WTC11 (cell line): Measurements from ENCODE around the gene PSMD11. TPM values are rescaled to one million over a fixed set of nuclear protein-coding genes. Genes with fewer than 3 reads are reported as not detected.

ENCODE experiments used
- CREB1 ChIP-seq: sonication (generic); formaldehyde crosslinking; IDR thresholded peaks from 2 replicates; pipeline ENCODE4 v1.8.0; 2023; ENCODE audit warnings: mild to moderate bottlenecking, missing genetic modification reagents
- CREM ChIP-seq: sonication (generic); formaldehyde crosslinking; IDR thresholded peaks from 2 replicates; pipeline ENCODE4 v1.8.1; 2022; ENCODE audit warnings: mild to moderate bottlenecking, missing genetic modification reagents, moderate library complexity
- EMX1 ChIP-seq: fragments of 250-450 bp; sonication (Bioruptor Pico); IDR thresholded peaks from 2 replicates; pipeline ENCODE4 v1.8.0; 2021; ENCODE audit warnings: mild to moderate bottlenecking
- FOXJ3 ChIP-seq: sonication (generic); formaldehyde crosslinking; IDR thresholded peaks from 2 replicates; pipeline ENCODE4 v1.9.0; 2021; ENCODE audit warnings: missing genetic modification reagents, mild to moderate bottlenecking, borderline replicate concordance
- FOXP1 ChIP-seq: sonication (generic); formaldehyde crosslinking; IDR thresholded peaks from 2 replicates; pipeline ENCODE4 v1.8.0; 2022; ENCODE audit warnings: missing genetic modification reagents, mild to moderate bottlenecking, moderate library complexity, borderline replicate concordance
- GTF2I ChIP-seq: fragments of 250-450 bp; sonication (Bioruptor Pico); conservative IDR thresholded peaks from 2 replicates; pipeline ENCODE4 v1.4.0; 2021; ENCODE audit warnings: mild to moderate bottlenecking
- IRF2 ChIP-seq: sonication (generic); formaldehyde crosslinking; IDR thresholded peaks from 2 replicates; pipeline ENCODE4 v1.8.0; 2022; ENCODE audit warnings: low read depth, missing genetic modification reagents, borderline replicate concordance
- NFE2L1 ChIP-seq: sonication (generic); formaldehyde crosslinking; IDR thresholded peaks from 2 replicates; pipeline ENCODE4 v1.8.1; 2023; ENCODE audit warnings: missing genetic modification reagents
- NFYB ChIP-seq: sonication (generic); formaldehyde crosslinking; conservative IDR thresholded peaks from 2 replicates; pipeline ENCODE4 v1.8.0; 2022; ENCODE audit warnings: low read depth, missing genetic modification reagents
- RELA ChIP-seq: sonication (generic); formaldehyde crosslinking; IDR thresholded peaks from 2 replicates; pipeline ENCODE4 v1.8.1; 2022; ENCODE audit warnings: missing genetic modification reagents, mild to moderate bottlenecking, borderline replicate concordance
- RORB ChIP-seq: fragments of 250-450 bp; sonication (Bioruptor Pico); IDR thresholded peaks from 2 replicates; pipeline ENCODE4 v1.9.0; 2021; ENCODE audit warnings: mild to moderate bottlenecking
- SMAD3 ChIP-seq: sonication (generic); formaldehyde crosslinking; IDR thresholded peaks from 2 replicates; pipeline ENCODE4 v1.8.0; 2022; ENCODE audit warnings: missing genetic modification reagents, mild to moderate bottlenecking, borderline replicate concordance
- SMAD4 ChIP-seq: sonication (generic); formaldehyde crosslinking; IDR thresholded peaks from 2 replicates; pipeline ENCODE4 v1.8.0; 2022; ENCODE audit warnings: mild to moderate bottlenecking, missing genetic modification reagents
- TCF7 ChIP-seq: sonication (generic); formaldehyde crosslinking; IDR thresholded peaks from 2 replicates; pipeline ENCODE4 v1.8.0; 2022; ENCODE audit warnings: mild to moderate bottlenecking, low read depth, missing genetic modification reagents, moderate library complexity
- ZBTB21 ChIP-seq: sonication (generic); formaldehyde crosslinking; IDR thresholded peaks from 2 replicates; pipeline ENCODE4 v1.8.1; 2023; ENCODE audit warnings: mild to moderate bottlenecking, missing genetic modification reagents, borderline replicate concordance
- ZNF263 ChIP-seq: sonication (generic); formaldehyde crosslinking; IDR thresholded peaks from 2 replicates; pipeline ENCODE4 v1.8.1; 2022; ENCODE audit warnings: low read depth, mild to moderate bottlenecking, moderate library complexity, missing genetic modification reagents
- ZNF416 ChIP-seq: fragments of 250-450 bp; sonication (Bioruptor Pico); IDR thresholded peaks from 2 replicates; pipeline ENCODE4 v1.9.0; 2021; ENCODE audit warnings: mild to moderate bottlenecking, inconsistent platforms
- ZNF671 ChIP-seq: fragments of 250-450 bp; sonication (Bioruptor Pico); IDR thresholded peaks from 2 replicates; pipeline ENCODE4 v1.8.0; 2021; ENCODE audit warnings: mild to moderate bottlenecking
- total RNA-seq: library from RNA; stranded (reverse); gene quantifications from 3 replicates; pipeline ENCODE4 v1.2.3, GENCODE V29; 2021
- TF ChIP-seq, protein P1 (sequence below): fragments of 250-450 bp; sonication (Bioruptor Pico); IDR thresholded peaks from 2 replicates; pipeline ENCODE4 v1.9.0; 2021; ENCODE audit warnings: mild to moderate bottlenecking, borderline replicate concordance
- TF ChIP-seq, protein P2 (sequence below): fragments of 250-450 bp; sonication (Bioruptor Pico); IDR thresholded peaks from 2 replicates; pipeline ENCODE4 v1.9.0; 2021; ENCODE audit warnings: moderate library complexity, mild to moderate bottlenecking, inconsistent platforms, borderline replicate concordance
- TF ChIP-seq, protein P3 (sequence below): sonication (generic); formaldehyde crosslinking; conservative IDR thresholded peaks from 2 replicates; pipeline ENCODE4 v1.8.1; 2023; ENCODE audit warnings: mild to moderate bottlenecking, low read depth, missing genetic modification reagents, moderate library complexity
- TF ChIP-seq, protein P4 (sequence below): sonication (generic); formaldehyde crosslinking; IDR thresholded peaks from 2 replicates; pipeline ENCODE4 v1.8.1; 2022; ENCODE audit warnings: low read depth, missing genetic modification reagents, borderline replicate concordance
- TF ChIP-seq, protein P5 (sequence below): fragments of 250-450 bp; sonication (Bioruptor Pico); IDR thresholded peaks from 2 replicates; pipeline ENCODE4 v1.9.0; 2021; ENCODE audit warnings: mild to moderate bottlenecking

Gene PSMD11
- total RNA-seq, 1 experiment from 2014 or later, result 155 TPM

DNA sequence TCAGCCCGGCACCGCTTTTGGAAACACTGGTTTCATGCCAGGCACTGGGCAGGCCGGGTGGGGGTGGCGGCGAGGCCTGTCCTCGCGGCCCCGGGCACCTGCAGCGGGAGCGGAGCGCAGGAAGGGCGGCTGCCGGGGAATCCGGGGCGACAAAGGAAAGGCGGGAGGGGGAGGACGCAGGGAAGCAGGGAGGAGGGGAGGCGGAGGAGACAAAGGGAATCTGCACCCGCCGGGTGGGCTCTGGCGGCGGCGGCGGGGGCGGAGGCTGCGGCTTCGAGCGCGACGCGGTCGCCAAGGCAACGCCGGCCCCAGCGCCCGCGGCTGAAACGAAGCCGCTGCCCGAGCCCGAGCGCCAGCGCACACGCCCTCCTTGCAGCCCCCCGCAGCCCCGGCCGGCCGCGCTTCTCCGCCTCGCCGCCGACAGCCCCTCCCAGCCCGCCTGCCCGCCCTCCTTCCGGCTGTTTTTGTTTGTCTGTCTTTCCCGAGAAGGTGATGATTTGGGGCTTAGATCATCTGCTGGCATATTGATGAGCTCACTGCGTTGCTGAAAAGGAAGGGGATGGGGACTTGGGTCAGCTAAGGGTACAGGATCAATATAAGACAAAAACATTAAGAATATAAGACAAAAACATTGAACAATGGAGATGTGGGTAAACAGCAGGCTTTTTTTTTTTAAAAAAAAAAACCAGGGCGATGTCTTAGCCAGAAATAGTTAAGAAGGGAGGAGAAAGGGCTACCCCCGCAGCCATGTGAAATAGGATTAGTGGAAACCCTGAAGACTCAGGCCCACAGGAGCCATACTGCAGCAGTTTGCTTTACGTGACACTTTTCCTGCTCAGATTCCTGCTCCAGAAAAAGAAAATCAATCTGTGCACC is 75.2 kb downstream of the PSMD11 start (continued):
- TF ChIP-seq NFYB (CRISPR knock-in tag), result no peak
- no peak for TF ChIP-seq SMAD3 (CRISPR knock-in tag)
- TF ChIP-seq, protein P1, sequence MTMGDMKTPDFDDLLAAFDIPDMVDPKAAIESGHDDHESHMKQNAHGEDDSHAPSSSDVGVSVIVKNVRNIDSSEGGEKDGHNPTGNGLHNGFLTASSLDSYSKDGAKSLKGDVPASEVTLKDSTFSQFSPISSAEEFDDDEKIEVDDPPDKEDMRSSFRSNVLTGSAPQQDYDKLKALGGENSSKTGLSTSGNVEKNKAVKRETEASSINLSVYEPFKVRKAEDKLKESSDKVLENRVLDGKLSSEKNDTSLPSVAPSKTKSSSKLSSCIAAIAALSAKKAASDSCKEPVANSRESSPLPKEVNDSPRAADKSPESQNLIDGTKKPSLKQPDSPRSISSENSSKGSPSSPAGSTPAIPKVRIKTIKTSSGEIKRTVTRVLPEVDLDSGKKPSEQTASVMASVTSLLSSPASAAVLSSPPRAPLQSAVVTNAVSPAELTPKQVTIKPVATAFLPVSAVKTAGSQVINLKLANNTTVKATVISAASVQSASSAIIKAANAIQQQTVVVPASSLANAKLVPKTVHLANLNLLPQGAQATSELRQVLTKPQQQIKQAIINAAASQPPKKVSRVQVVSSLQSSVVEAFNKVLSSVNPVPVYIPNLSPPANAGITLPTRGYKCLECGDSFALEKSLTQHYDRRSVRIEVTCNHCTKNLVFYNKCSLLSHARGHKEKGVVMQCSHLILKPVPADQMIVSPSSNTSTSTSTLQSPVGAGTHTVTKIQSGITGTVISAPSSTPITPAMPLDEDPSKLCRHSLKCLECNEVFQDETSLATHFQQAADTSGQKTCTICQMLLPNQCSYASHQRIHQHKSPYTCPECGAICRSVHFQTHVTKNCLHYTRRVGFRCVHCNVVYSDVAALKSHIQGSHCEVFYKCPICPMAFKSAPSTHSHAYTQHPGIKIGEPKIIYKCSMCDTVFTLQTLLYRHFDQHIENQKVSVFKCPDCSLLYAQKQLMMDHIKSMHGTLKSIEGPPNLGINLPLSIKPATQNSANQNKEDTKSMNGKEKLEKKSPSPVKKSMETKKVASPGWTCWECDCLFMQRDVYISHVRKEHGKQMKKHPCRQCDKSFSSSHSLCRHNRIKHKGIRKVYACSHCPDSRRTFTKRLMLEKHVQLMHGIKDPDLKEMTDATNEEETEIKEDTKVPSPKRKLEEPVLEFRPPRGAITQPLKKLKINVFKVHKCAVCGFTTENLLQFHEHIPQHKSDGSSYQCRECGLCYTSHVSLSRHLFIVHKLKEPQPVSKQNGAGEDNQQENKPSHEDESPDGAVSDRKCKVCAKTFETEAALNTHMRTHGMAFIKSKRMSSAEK (CRISPR knock-in tag), result no peak
- 0 out of 2 replicates have a peak, but pooled peaks have one; percentile 40 for TF ChIP-seq FOXP1 (CRISPR knock-in tag)
- TF ChIP-seq GTF2I (CRISPR knock-in tag), result no peak
- TF ChIP-seq ZNF671 (CRISPR knock-in tag), result no peak
- no peak for TF ChIP-seq NFE2L1 (CRISPR knock-in tag)
- no peak for TF ChIP-seq EMX1 (CRISPR knock-in tag)
- TF ChIP-seq FOXJ3 (CRISPR knock-in tag), result no peak
- no peak for TF ChIP-seq ZNF416 (CRISPR knock-in tag)
- no peak for TF ChIP-seq CREB1
- TF ChIP-seq RELA, result no peak
- TF ChIP-seq ZNF263 (CRISPR knock-in tag), result peak; percentile 60
- TF ChIP-seq IRF2 (CRISPR knock-in tag), result no peak
- TF ChIP-seq, protein P2, sequence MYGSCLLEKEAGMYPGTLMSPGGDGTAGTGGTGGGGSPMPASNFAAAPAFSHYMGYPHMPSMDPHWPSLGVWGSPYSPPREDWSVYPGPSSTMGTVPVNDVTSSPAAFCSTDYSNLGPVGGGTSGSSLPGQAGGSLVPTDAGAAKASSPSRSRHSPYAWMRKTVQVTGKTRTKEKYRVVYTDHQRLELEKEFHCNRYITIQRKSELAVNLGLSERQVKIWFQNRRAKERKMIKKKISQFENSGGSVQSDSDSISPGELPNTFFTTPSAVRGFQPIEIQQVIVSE, result no peak
- no peak for TF ChIP-seq RORB (CRISPR knock-in tag)
- no peak for TF ChIP-seq SMAD4 (CRISPR knock-in tag)
- TF ChIP-seq ZBTB21 (CRISPR knock-in tag), result no peak
- TF ChIP-seq, protein P3, sequence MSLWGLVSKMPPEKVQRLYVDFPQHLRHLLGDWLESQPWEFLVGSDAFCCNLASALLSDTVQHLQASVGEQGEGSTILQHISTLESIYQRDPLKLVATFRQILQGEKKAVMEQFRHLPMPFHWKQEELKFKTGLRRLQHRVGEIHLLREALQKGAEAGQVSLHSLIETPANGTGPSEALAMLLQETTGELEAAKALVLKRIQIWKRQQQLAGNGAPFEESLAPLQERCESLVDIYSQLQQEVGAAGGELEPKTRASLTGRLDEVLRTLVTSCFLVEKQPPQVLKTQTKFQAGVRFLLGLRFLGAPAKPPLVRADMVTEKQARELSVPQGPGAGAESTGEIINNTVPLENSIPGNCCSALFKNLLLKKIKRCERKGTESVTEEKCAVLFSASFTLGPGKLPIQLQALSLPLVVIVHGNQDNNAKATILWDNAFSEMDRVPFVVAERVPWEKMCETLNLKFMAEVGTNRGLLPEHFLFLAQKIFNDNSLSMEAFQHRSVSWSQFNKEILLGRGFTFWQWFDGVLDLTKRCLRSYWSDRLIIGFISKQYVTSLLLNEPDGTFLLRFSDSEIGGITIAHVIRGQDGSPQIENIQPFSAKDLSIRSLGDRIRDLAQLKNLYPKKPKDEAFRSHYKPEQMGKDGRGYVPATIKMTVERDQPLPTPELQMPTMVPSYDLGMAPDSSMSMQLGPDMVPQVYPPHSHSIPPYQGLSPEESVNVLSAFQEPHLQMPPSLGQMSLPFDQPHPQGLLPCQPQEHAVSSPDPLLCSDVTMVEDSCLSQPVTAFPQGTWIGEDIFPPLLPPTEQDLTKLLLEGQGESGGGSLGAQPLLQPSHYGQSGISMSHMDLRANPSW (CRISPR knock-in tag), result no peak
- TF ChIP-seq TCF7 (CRISPR knock-in tag), result no peak
- TF ChIP-seq, protein P4, sequence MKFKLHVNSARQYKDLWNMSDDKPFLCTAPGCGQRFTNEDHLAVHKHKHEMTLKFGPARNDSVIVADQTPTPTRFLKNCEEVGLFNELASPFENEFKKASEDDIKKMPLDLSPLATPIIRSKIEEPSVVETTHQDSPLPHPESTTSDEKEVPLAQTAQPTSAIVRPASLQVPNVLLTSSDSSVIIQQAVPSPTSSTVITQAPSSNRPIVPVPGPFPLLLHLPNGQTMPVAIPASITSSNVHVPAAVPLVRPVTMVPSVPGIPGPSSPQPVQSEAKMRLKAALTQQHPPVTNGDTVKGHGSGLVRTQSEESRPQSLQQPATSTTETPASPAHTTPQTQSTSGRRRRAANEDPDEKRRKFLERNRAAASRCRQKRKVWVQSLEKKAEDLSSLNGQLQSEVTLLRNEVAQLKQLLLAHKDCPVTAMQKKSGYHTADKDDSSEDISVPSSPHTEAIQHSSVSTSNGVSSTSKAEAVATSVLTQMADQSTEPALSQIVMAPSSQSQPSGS (CRISPR knock-in tag), result no peak
- no peak for TF ChIP-seq CREM (CRISPR knock-in tag)
- TF ChIP-seq, protein P5, sequence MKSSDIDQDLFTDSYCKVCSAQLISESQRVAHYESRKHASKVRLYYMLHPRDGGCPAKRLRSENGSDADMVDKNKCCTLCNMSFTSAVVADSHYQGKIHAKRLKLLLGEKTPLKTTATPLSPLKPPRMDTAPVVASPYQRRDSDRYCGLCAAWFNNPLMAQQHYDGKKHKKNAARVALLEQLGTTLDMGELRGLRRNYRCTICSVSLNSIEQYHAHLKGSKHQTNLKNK (CRISPR knock-in tag), result no peak
